H9 (cell line): ENCODE measurements around the gene STK11. TPM values are rescaled to one million over a fixed set of nuclear protein-coding genes. Genes with fewer than 3 reads are reported as not detected.
A peak's percentile ranks its signal among the peaks of the same experiment; 100 is the strongest.

ENCODE experiments used
- DNase-seq: peaks from one replicate; pipeline ENCODE4 v3.0.0-alpha.2; 2017
- H2AFZ ChIP-seq: one replicate; pipeline ENCODE4 v1.6.1; 2013; ENCODE audit warnings: mild to moderate bottlenecking, low read length, control low read depth, moderate library complexity
- H2AK5ac ChIP-seq: 2 replicates; pipeline ENCODE4 v1.6.1; 2013; ENCODE audit warnings: low read length, control low read depth, mixed read lengths; ENCODE audit not compliant: insufficient read length
- H2BK120ac ChIP-seq: one replicate; pipeline ENCODE4 v1.6.1; 2013; ENCODE audit warnings: low read depth, mild to moderate bottlenecking, low read length, control low read depth, inconsistent platforms; ENCODE audit not compliant: poor library complexity, severe bottlenecking
- H2BK12ac ChIP-seq: 2 replicates; pipeline ENCODE4 v1.6.1; 2013; ENCODE audit warnings: low read length, control low read depth, mixed read lengths, low read depth; ENCODE audit not compliant: insufficient read length
- H2BK15ac ChIP-seq: 2 replicates; pipeline ENCODE4 v1.6.1; 2013; ENCODE audit warnings: low read depth, low read length, control low read depth
- H2BK20ac ChIP-seq: one replicate; pipeline ENCODE4 v1.6.1; 2013; ENCODE audit warnings: low read depth, mild to moderate bottlenecking, low read length, control low read depth, inconsistent platforms; ENCODE audit not compliant: poor library complexity, severe bottlenecking
- H2BK5ac ChIP-seq: 2 replicates; pipeline ENCODE4 v1.6.1; 2013; ENCODE audit warnings: low read length, control low read depth, mixed read lengths; ENCODE audit not compliant: insufficient read length
- H3K14ac ChIP-seq: 2 replicates; pipeline ENCODE4 v1.6.1; 2013; ENCODE audit warnings: low read length, control low read depth; ENCODE audit not compliant: insufficient read depth
- H3K18ac ChIP-seq: 2 replicates; pipeline ENCODE4 v1.6.1; 2013; ENCODE audit warnings: low read depth, mild to moderate bottlenecking, mixed read lengths, low read length, control low read depth; ENCODE audit not compliant: insufficient read length
- H3K23ac ChIP-seq: 2 replicates; pipeline ENCODE4 v1.6.1; 2013; ENCODE audit warnings: low read length, control low read depth, mixed read lengths, low read depth; ENCODE audit not compliant: insufficient read length
- H3K23me2 ChIP-seq: 2 replicates; pipeline ENCODE4 v1.6.1; 2013; ENCODE audit warnings: low read depth, mild to moderate bottlenecking, mixed read lengths, low read length, control low read depth; ENCODE audit not compliant: insufficient read length, poor library complexity, severe bottlenecking
- H3K27ac ChIP-seq: 2 replicates; pipeline ENCODE4 v1.5.1; 2013; ENCODE audit warnings: low read length, control low read depth, mixed read lengths, low read depth; ENCODE audit not compliant: insufficient read length
- H3K27me3 ChIP-seq: 2 replicates; pipeline ENCODE4 v1.6.1; 2013; ENCODE audit warnings: low read length, control low read depth, inconsistent platforms; ENCODE audit not compliant: insufficient read depth
- H3K4ac ChIP-seq: 2 replicates; pipeline ENCODE4 v1.6.1; 2013; ENCODE audit warnings: low read depth, mild to moderate bottlenecking, control low read depth, inconsistent platforms, low read length, moderate library complexity
- H3K4me1 ChIP-seq: 2 replicates; pipeline ENCODE4 v1.6.1; 2013; ENCODE audit warnings: low read length, control low read depth, inconsistent platforms; ENCODE audit not compliant: insufficient read depth
- H3K4me2 ChIP-seq: 2 replicates; pipeline ENCODE4 v1.6.1; 2013; ENCODE audit warnings: low read length, control low read depth, mixed read lengths; ENCODE audit not compliant: insufficient read length, insufficient read depth
- H3K56ac ChIP-seq: 2 replicates; pipeline ENCODE4 v1.6.1; 2013; ENCODE audit warnings: low read depth, mild to moderate bottlenecking, mixed read lengths, low read length, control low read depth; ENCODE audit not compliant: insufficient read length
- H3K79me1 ChIP-seq: 2 replicates; pipeline ENCODE4 v1.6.1; 2013; ENCODE audit warnings: low read depth, mild to moderate bottlenecking, moderate library complexity, low read length, control low read depth, inconsistent platforms; ENCODE audit not compliant: insufficient read depth, poor library complexity, severe bottlenecking
- H3K79me2 ChIP-seq: 2 replicates; pipeline ENCODE4 v1.6.1; 2013; ENCODE audit warnings: low read length, control low read depth, inconsistent platforms; ENCODE audit not compliant: insufficient read depth
- H3K9ac ChIP-seq: 2 replicates; pipeline ENCODE4 v1.6.1; 2013; ENCODE audit warnings: low read length, control low read depth, mixed read lengths; ENCODE audit not compliant: insufficient read length; ENCODE audit errors: extremely low read depth
- H3K9me3 ChIP-seq: one replicate; pipeline ENCODE4 v1.6.1; 2013; ENCODE audit warnings: low read depth, low read length, inconsistent platforms; ENCODE audit not compliant: control insufficient read depth
- H3T11ph ChIP-seq: one replicate; pipeline ENCODE4 v1.6.1; 2013; ENCODE audit warnings: mild to moderate bottlenecking, low read length, control low read depth, inconsistent platforms
- H4K20me1 ChIP-seq: one replicate; pipeline ENCODE4 v1.6.1; 2013; ENCODE audit not compliant: control insufficient read depth, insufficient read length, insufficient read depth
- H4K5ac ChIP-seq: 2 replicates; pipeline ENCODE4 v1.6.1; 2013; ENCODE audit warnings: low read depth, mild to moderate bottlenecking, mixed read lengths, low read length, control low read depth; ENCODE audit not compliant: insufficient read length
- H4K8ac ChIP-seq: replicated peaks from 2 replicates; pipeline ENCODE4 v1.6.1; 2013; ENCODE audit warnings: low read length, control low read depth, mixed read lengths, low read depth; ENCODE audit not compliant: insufficient read length
- H4K91ac ChIP-seq: 2 replicates; pipeline ENCODE4 v1.6.1; 2013; ENCODE audit warnings: low read depth, mild to moderate bottlenecking, moderate library complexity, mixed read lengths, low read length, control low read depth; ENCODE audit not compliant: insufficient read length
- H3K27ac Mint-ChIP-seq, 3 experiments: 2 replicates in 2 of 3; 3 replicates in 1 of 3; pipeline ENCODE4 v1.8.0; 2020 to 2021; ENCODE audit warnings: mixed read lengths in 3 of 3, mild to moderate bottlenecking in 1 of 3, moderate library complexity in 1 of 3
- H3K27me3 Mint-ChIP-seq: 2 replicates; pipeline ENCODE4 v1.8.0; 2021; ENCODE audit warnings: low read depth, mild to moderate bottlenecking, moderate library complexity, mixed read lengths
- H3K36me3 Mint-ChIP-seq, 3 experiments: 2 replicates in 2 of 3; 3 replicates in 1 of 3; pipeline ENCODE4 v1.8.0; 2020 to 2021; ENCODE audit warnings: low read depth in 3 of 3, mixed read lengths in 3 of 3; ENCODE audit not compliant: insufficient read depth in 1 of 3
- H3K4me1 Mint-ChIP-seq, 2 experiments: 2 replicates each; pipeline ENCODE4 v1.8.0; 2020; ENCODE audit warnings: mixed read lengths in 2 of 2
- H3K4me3 Mint-ChIP-seq, 2 experiments: 2 replicates in 1 of 2; 3 replicates in 1 of 2; pipeline ENCODE4 v1.8.0; 2020 to 2021; ENCODE audit warnings: mild to moderate bottlenecking in 2 of 2, mixed read lengths in 2 of 2, moderate library complexity in 1 of 2
- H3K9me3 Mint-ChIP-seq, 2 experiments: 2 replicates in 1 of 2; 3 replicates in 1 of 2; pipeline ENCODE4 v1.8.0; 2020; ENCODE audit warnings: mild to moderate bottlenecking in 2 of 2, mixed read lengths in 2 of 2, moderate library complexity in 1 of 2
- WGBS: extraction: QIAGEN DNeasy Blood & Tissue Kit; methylation state at CpG from one replicate; pipeline ENCODE4 v1.1.7; 2013; ENCODE audit warnings: missing lambda C conversion rate, low lambda C conversion rate, mixed read lengths; ENCODE audit not compliant: insufficient read length; ENCODE audit errors: extremely low coverage; 5-methylcytosine and 5-hydroxymethylcytosine counted together
- total RNA-seq: library from RNA; stranded (reverse); gene quantifications from 2 replicates; pipeline ENCODE4 v1.2.1, GENCODE V29; 2021
- TF ChIP-seq, protein P1 (sequence below): fragments of 200-600 bp; sonication (generic); conservative IDR thresholded peaks from 3 replicates; pipeline ENCODE4 v1.8.0; 2021; ENCODE audit warnings: antibody characterized with exemption, mild to moderate bottlenecking

STK11 gene
- total RNA-seq, 1 experiment from 2014 or later = 74.3 TPM

DNA sequence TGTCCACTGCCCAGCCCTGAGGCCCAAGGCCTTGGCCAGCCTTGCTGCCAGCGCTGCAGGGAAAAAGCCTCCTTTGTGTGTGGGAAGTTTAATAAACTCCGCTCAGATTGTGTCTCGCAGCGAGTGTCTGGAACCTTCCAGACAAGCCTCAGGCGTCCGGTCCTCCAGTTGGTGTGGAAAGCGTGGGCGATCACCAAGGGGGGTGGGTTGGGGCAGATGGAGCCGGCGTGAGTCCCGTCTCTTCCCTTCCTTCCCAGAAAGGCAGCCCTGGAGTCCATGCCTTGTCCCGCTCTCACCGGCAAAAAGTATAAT is 4.6 kb downstream of the STK11 start:
- H3T11ph ChIP-seq = no peak overlapping the region
- H4K91ac ChIP-seq = no peak overlapping the region
- peaks cover 14% of the 10 kb centered on the region for H3K23me2 ChIP-seq
- no CpG with 5 or more reads among the region's 13 CpGs for WGBS
- Mint-ChIP-seq H3K27me3 (no peaks in the 10 kb centered on the region), H3K36me3 (peaks cover 8 to 29% (median 27%) of the 10 kb centered on the region in 3 experiments), H3K4me3 (no peak overlapping the region), H3K9me3 (no peaks in the 10 kb centered on the region), H3K27ac (peak overlapping the region in 2 of 3 experiments; percentile 70 to 76; a peak in 3 of 7 replicates), H3K4me1 (peaks cover 31 to 39% of the 10 kb centered on the region in 2 experiments)
- H2AFZ ChIP-seq = no peak overlapping the region
- no peaks in the 10 kb centered on the region for H3K4me1 ChIP-seq
- H2BK15ac ChIP-seq = no peak overlapping the region
- no peak overlapping the region for H2BK120ac ChIP-seq
- no peak overlapping the region for H2BK20ac ChIP-seq
- H4K5ac ChIP-seq = no peak overlapping the region
- H3K23ac ChIP-seq = no peak overlapping the region
- peaks cover 44% of the 10 kb centered on the region; the same call in 1 of the 2 replicates for H3K79me2 ChIP-seq
- H3K56ac ChIP-seq = no peak overlapping the region
- no peak overlapping the region for H4K8ac ChIP-seq
- H3K27ac ChIP-seq = no peak overlapping the region
- H2BK5ac ChIP-seq = no peak overlapping the region
- no peak overlapping the region for H2BK12ac ChIP-seq
- H3K18ac ChIP-seq = no peak overlapping the region
- no peak for DNase-seq
- peaks cover 14% of the 10 kb centered on the region for H3K79me1 ChIP-seq
- no peaks in the 10 kb centered on the region for H3K27me3 ChIP-seq
- H2AK5ac ChIP-seq = no peak overlapping the region
- no peak overlapping the region for H3K14ac ChIP-seq
- no peak overlapping the region for H3K4ac ChIP-seq
- no peak overlapping the region for H3K4me2 ChIP-seq
- no peaks in the 10 kb centered on the region for H3K9me3 ChIP-seq
- H3K9ac ChIP-seq = no peak overlapping the region
- H4K20me1 ChIP-seq = peaks cover 4% of the 10 kb centered on the region
- TF ChIP-seq, protein P1, sequence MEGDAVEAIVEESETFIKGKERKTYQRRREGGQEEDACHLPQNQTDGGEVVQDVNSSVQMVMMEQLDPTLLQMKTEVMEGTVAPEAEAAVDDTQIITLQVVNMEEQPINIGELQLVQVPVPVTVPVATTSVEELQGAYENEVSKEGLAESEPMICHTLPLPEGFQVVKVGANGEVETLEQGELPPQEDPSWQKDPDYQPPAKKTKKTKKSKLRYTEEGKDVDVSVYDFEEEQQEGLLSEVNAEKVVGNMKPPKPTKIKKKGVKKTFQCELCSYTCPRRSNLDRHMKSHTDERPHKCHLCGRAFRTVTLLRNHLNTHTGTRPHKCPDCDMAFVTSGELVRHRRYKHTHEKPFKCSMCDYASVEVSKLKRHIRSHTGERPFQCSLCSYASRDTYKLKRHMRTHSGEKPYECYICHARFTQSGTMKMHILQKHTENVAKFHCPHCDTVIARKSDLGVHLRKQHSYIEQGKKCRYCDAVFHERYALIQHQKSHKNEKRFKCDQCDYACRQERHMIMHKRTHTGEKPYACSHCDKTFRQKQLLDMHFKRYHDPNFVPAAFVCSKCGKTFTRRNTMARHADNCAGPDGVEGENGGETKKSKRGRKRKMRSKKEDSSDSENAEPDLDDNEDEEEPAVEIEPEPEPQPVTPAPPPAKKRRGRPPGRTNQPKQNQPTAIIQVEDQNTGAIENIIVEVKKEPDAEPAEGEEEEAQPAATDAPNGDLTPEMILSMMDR = no peak
